Measurements from ENCODE around the gene DNAJB5.

Gene DNAJB5

DNA sequence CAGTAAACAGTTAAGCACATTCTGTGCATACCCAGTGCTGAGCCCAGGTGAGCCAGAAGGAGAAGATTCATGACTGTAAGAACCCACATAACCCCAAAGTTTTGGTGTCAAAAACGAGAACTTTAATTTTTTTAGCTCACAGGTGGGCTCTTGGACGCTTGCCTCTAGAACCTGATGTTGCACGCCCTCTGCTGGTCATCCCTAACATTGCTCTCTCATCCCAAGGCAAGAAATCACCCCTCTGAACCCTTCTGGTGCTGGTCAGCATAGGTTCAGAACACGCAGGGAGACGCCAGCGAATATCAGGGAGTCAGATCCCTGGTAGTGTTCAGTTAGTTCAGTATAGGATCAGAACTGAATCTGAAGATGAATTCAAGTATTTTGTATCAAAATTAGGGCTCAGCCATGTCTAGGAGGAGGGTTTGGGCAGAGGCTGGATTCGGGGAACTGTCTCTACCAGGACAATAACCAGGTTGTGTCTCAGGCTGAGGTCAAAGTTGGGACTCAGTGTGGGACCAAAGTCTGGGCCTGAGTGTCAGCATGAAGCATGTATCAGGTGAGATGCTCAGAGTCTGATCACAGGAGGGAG is 4.1 kb upstream of the DNAJB5 start:
- peak; percentile 73 for DNase-seq

DNA sequence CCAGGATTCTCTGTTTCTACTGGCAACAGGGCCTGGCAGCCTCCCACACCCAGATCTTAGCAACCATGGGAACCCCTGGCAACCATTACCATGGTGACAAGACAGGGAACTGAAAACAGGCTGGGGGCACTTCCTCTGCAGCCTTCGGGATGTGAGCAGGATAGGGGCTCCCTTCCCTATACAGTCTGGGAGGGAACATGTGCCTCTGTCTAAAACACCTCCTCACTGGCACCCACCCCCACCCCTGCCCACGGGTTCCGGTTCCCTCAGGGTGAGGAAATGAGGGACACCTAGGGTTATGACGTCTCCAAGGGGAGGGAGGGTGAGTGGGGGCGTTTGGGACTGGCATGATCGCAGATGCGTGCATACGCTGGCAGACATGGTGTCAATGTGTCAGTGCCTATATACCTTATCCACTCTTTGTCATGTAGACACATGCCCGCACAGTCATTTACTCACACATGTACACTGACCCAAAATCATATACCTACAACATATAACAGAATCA is 3.0 kb upstream of the DNAJB5 start:
- peak; percentile 85 for DNase-seq

- DNase-seq, result peak; percentile 78
Observed at GRCh38 chr9:34987160-34987901, 2.2 kb upstream of the DNAJB5 start.

GRCh38 chr9:34988218-34989002 is 1.1 kb upstream of the DNAJB5 start:
- DNase-seq, result peak; percentile 49

GRCh38 chr9:34989946-34990635 is 546 bp downstream of the DNAJB5 start:
- peak; percentile 79 for DNase-seq

- no peak for DNase-seq
Observed at GRCh38 chr9:34990908-34991606, 1.5 kb downstream of the DNAJB5 start.

DNA sequence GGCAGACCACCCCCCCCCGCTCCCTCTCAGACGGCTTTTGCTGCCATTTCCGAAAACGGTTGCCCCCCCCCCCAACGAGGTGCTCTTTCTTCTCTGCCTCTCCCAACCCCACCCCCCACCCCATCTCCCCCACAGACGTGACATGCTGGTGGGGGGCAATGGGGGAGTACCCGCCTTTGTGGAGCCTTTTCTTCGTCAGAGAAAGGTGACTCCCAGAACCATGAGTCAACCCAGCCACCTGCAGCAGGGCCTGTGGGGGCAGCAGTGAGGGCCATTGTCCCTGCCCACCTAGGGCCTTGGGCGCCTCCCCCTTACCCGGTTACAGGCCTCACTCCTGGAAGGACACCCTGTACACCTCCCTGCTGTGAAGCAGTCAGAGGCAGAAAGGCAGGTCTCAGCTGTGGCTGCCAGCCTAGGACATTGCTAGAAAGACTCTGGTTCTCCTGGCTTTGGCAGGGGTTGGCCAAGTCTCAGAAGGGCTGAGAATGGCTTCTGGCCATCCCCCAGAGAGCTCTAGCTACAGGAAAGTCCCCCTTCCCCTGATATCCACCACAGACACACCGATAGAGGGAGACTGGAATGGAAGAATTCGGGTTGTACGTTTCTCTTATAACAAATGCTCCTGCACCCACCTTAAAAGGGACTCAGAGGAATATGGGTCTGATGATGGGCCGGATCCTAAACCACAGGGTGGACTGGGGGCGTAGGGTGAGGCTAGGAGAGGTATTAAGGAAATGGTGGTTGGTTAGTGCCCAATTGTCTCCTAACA is 2.2 kb downstream of the DNAJB5 start:
- peak; percentile 11 for DNase-seq

DNA sequence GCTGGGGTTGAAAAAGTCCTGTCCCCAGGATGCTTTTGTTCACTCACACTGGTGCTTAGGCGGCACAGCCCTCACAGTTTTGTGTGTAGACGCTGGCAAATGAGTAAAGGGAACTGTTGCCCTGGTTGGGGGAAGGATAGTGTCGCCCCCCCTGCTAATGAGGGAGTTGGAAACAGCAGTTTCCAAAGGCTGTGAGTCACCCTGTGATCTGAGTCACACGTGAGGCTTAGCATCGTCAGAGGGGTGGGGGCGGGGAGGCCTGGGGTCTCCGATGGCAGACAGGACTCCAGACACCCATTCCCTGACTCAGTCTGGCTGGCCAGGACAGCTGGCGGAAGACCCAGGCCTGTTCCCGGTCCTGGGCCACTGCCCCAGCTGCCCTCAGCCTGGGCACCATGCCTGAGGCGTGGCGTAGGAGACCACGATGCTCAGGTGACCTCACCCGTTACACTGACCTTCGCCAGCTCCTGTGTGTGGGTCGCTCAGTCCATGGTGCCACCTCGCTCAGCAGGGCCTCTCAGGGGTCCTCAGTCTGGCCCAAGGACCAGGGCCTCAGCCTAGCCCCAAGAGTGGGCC is 2.9 kb downstream of the DNAJB5 start:
- DNase-seq, result no peak

DNA sequence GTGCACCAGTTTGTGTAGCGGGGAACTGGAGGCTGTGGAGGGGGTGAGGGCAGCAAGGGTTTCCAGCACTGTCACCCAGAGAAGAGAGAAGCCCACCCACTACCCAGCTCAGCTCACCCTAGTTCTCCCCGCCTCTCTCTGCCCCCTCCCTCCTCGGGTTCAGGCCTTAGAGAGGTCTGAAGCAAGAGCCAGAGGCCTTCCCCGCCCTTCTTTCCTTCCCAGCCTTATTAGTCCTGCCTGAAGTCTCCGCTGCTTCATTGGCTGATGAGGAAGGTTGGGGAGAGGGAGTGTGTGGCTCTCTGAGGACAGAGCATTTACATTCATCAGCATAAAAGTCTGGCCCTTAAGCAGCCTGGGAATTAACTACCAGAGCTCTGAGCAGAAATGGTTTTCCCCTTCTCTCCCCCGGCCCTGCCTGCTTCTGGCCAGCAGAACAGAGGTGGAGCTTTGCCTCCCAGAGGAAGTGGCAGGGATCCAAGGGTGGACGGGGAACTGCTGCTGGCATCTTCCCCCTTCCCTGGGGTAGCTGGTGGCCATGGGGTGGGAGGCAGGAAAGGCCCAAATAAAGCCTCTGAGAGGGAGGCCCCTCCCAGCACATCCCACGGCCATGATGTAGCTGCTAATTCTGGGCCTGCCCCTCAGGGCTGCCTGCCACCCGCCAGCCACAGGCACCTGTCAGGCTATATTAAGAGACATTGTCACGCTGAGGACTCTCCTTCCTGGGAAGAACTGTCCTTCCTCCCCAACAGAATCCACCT is 4.1 kb downstream of the DNAJB5 start:
- peak; percentile 24 for DNase-seq

GRCh38 chr9:34994260-34994899 is 4.8 kb downstream of the DNAJB5 start:
- DNase-seq, result peak; percentile 62

DNA sequence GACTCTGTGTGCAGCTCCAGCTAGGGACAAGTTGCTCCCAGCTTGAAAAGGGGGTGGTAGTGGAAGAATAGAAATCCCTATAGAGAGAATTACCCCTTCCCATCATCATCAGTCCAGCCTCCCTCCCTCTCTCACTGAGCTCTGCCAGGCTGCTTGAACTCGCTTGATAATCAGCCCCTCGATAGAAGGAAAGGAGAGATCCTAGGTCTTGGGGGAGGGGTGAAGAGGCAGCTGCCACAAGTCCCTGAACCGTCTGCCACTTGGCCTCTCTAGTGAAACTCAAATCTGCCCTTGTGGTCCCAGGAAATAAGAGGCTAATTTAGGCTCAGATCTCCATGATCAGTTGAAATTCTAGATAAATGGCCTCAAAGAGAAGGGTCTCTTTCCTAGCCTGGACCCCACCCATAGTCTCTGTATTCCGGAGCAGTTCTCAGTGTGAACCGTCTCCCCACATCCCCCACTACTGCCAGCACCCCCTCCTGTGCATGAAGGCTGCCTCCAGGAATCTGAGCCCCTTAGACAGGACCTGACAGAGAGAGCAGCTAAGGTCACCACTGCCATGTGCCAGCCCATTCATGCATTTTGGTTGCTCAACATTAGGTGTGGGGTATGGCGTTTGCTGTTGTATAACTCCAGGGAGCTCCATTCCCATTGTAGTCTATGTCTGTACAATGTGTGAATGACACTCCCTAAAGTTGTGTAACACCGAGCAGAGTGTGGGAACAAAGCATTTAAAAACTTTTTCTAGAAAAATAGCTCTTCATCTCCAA is 5.5 kb downstream of the DNAJB5 start:
- DNase-seq, result no peak

DNA sequence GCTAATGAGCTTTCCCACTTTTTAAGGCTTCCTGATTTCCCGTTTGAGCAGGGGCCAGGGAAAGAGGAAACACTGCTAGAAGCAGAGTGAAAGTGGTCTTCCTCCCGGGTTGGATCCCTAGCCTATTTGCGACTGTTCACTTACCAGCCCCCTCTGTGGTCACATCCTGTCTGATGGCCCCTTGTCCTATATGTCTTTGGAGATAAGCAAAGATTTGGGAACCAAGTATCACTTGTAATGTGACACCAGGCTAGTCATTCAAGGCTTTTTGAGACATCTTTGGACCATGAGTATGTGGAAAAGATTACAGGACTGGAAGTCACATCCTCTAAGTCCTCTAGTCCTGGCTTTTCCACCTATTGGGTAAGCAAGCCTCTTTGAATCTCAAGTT is 6.1 kb downstream of the DNAJB5 start:
- DNase-seq, result no peak

- DNase-seq, result no peak
Observed at GRCh38 chr9:34996181-34996904, 6.8 kb downstream of the DNAJB5 start.

DNA sequence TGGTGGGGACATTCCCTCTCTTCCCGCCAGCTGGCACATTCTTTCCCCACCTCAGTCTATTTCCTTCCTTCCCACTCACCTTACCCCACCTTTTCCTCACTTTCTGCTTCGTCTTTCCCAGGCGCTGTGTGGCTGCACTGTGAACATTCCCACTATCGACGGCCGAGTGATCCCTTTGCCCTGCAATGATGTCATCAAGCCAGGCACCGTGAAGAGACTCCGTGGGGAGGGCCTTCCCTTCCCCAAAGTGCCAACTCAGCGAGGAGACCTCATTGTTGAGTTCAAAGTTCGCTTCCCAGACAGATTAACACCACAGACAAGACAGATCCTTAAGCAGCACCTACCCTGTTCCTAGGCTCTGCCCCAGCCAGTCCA is 7.3 kb downstream of the DNAJB5 start:
- DNase-seq, result no peak

DNA sequence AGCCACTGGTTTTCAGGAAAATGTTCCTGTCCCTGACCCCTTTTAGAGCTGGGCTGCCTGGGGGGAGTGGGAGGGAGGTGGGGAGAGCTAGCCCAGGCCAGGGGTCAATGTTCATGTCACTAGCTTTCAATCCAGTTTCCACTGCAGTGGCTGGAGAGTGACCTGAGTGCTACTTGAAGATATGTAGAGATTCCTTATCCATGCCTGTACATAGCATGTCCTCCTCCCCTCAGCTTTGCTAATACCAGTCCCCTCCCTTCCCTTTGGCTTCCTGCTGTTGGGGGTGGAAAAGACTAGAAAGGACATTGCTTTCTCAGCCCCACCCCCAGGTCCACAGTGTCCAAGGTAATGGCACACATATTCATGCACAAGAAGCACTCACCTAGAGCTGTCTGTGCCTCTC is 7.8 kb downstream of the DNAJB5 start:
- no peak for DNase-seq

GRCh38 chr9:34998266-34998665 is 8.7 kb downstream of the DNAJB5 start:
- DNase-seq, result no peak

DNA sequence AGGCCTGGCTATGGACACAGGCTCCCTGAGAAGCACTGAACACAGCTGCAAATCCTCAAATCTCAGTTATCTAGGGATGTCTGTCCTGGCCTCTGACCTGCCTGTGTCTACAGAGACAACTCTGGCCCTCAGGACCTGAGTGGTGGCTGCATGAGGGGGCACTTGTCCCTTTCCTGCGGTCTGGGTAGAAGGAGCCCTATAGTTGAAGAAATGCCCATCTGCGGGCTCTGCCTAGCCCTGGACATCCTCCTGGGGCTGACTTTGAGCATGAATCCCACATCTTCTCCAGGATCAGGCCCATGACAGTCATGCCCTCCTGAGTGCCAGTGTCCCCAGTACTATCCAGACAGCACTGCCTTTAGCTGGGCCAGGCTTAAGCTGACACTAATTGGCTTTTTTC is 10.0 kb downstream of the DNAJB5 start:
- DNase-seq, result no peak

GRCh38 chr9:35000535-35001284 is 11.2 kb downstream of the DNAJB5 start:
- no peak for DNase-seq

All from NCI-H69 (cell line).